Fibroblast of lung (primary cell): ENCODE measurements around the gene GSK3A. TPM values are rescaled to one million over a fixed set of nuclear protein-coding genes. Genes with fewer than 3 reads are reported as not detected.
A peak's percentile ranks its signal among the peaks of the same experiment; 100 is the strongest.

Source experiments
- DNase-seq, 2 donors: peaks; one replicate each; pipeline versions ENCODE4 v3.0.0 to v3.0.0-alpha.2; 2010; ENCODE audit warnings: low read depth in 2 of 2
- H2AFZ ChIP-seq: 2 replicates; pipeline ENCODE4 v1.5.1; 2012; ENCODE audit warnings: low read length, control low read depth, inconsistent platforms
- H3K27ac ChIP-seq: 2 replicates; pipeline ENCODE4 v1.5.1; 2011; ENCODE audit warnings: low read length, control low read depth; ENCODE audit not compliant: insufficient read depth
- H3K27me3 ChIP-seq: 2 replicates; pipeline ENCODE4 v1.5.1; 2011; ENCODE audit warnings: mild to moderate bottlenecking, low read length; ENCODE audit not compliant: control insufficient read depth, insufficient read depth
- H3K36me3 ChIP-seq: 2 replicates; pipeline ENCODE4 v1.5.1; 2011; ENCODE audit warnings: low read length; ENCODE audit not compliant: control insufficient read depth, insufficient read depth
- H3K4me1 ChIP-seq: 2 replicates; pipeline ENCODE4 v1.5.1; 2011; ENCODE audit warnings: low read length; ENCODE audit not compliant: control insufficient read depth, insufficient read depth; ENCODE audit errors: extremely low read depth
- H3K4me2 ChIP-seq: 2 replicates; pipeline ENCODE4 v1.5.1; 2011; ENCODE audit warnings: low read length, control low read depth; ENCODE audit not compliant: insufficient read depth; ENCODE audit errors: extremely low read depth
- H3K4me3 ChIP-seq, 4 experiments: fragments of 200-600 bp in 1 of 4; sonication (generic) in 1 of 4; replicated peaks in 1 of 4; 2 replicates each; pipeline ENCODE4 v1.5.1; 2011 to 2016; ENCODE audit warnings: low read length in 4 of 4, low read depth in 3 of 4, mild to moderate bottlenecking in 3 of 4, control low read depth in 2 of 4, inconsistent platforms in 1 of 4, mixed read lengths in 1 of 4; ENCODE audit not compliant: insufficient read depth in 1 of 4; ENCODE audit errors: control extremely low read depth in 1 of 4
- H3K79me2 ChIP-seq: 2 replicates; pipeline ENCODE4 v1.5.1; 2012; ENCODE audit warnings: mild to moderate bottlenecking, low read length, inconsistent platforms; ENCODE audit not compliant: control insufficient read depth, insufficient read depth
- H3K9ac ChIP-seq: 2 replicates; pipeline ENCODE4 v1.5.1; 2011; ENCODE audit warnings: mild to moderate bottlenecking, low read length, control low read depth; ENCODE audit not compliant: insufficient read depth
- H3K9me3 ChIP-seq: 2 replicates; pipeline ENCODE4 v1.5.1; 2012; ENCODE audit warnings: low read depth, low read length; ENCODE audit not compliant: control insufficient read depth, insufficient read depth
- H4K20me1 ChIP-seq: 2 replicates; pipeline ENCODE4 v1.5.1; 2011; ENCODE audit warnings: low read length; ENCODE audit not compliant: control insufficient read depth, insufficient read depth; ENCODE audit errors: extremely low read depth
- EZH2 ChIP-seq: IDR thresholded peaks from 2 replicates; pipeline ENCODE4 v1.5.1; 2012; ENCODE audit warnings: low read length, control low read depth, mild to moderate bottlenecking; ENCODE audit errors: missing control alignments
- polyA plus RNA-seq, 2 donors: library from polyadenylated mRNA; depleted of rRNA in 1 of 2; stranded (reverse) in 1 of 2; unstranded in 1 of 2; fragments of >200 nt; gene quantifications; 2 replicates each; pipeline ENCODE4 v1.2.1, GENCODE V29; 2011 to 2012; ENCODE audit warnings: missing spikeins in 1 of 2
- total RNA-seq: library from RNA; depleted of rRNA; stranded (reverse); fragments of >200 nt; gene quantifications from 2 replicates; pipeline ENCODE4 v1.2.1, GENCODE V29; 2014
- TF ChIP-seq, protein P1 (sequence below), 2 donors: IDR thresholded peaks in 1 of 2; conservative IDR thresholded peaks in 1 of 2; 1 replicate in 1 of 2; 2 replicates in 1 of 2; pipeline ENCODE4 v1.5.1; 2011 to 2012; ENCODE audit warnings: low read length in 2 of 2, control low read depth in 1 of 2, inconsistent platforms in 1 of 2, low read depth in 1 of 2, mild to moderate bottlenecking in 1 of 2

Gene GSK3A
- total and polyA plus RNA-seq, 2 donors (not counting 1 experiment from before 2014, with no cell fraction given), result 11.6 to 21.7 TPM

DNA sequence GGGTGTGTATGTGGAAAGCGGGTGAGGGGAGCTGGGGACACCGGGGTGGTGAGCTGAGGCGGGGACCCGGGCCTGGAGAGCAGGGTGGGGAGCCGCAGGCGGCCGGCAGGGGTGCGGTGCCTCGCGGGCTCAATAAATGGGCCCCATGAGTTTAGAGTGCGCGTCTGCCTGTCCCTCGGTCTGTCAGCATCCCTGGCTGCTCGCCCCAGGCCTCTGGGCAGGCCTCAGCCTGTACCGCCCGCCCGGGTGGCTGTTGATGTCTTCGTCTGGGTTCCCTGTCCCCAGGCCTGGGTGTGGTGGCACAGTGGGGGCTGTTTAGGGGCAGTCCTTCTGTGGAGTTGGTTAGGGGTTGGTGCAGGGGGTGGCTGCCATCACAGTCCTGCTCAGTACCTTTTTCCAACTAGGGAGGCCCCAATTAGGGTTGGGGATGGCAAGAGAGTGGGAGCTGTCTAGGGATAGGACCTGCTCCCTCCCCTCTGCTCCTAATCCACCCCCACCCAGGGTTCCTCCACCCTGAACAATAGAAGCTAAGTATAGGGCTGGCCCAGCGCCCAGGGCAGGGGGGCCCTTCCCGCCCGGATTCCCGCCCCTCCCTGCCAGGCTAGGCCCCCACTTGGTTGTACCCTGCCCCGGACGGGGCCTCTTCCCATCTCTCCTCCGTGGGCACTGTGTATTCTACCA is 38.9 kb upstream of the GSK3A start:
- H3K79me2 ChIP-seq, result peaks cover 44% of the 10 kb centered on the region

DNA sequence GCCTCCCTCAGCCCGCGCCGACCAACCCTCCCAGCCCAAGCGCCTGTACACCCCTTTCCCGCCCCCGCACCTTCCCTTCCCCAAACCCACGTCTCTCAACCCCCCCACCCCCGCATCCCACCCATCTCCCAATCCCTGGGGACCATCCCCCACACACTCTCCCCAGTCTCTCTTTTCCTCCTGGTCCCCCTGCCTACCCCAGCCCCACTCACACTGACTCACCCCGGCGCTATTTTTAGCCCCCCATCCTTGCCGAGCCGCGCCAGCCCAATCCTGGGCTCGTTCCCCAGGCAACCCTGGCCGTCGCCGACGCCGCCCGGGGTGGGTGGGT is 38.4 kb upstream of the GSK3A start:
- Histone ChIP-seq H3K9ac (peak overlapping the region; percentile 35), H3K79me2 (peaks cover 42% of the 10 kb centered on the region), H3K4me1 (peaks cover 44% of the 10 kb centered on the region), H3K9me3 (no peaks in the 10 kb centered on the region), H3K4me3 (peak overlapping the region; percentile 33 to 76 (median 56)), H3K4me2 (peak overlapping the region; percentile 39), H3K27ac (peak overlapping the region; percentile 91), H3K27me3 (no peaks in the 10 kb centered on the region), H2AFZ (no peak overlapping the region), H3K36me3 (no peaks in the 10 kb centered on the region), H4K20me1 (no peaks in the 10 kb centered on the region)
- TF ChIP-seq, protein P1, sequence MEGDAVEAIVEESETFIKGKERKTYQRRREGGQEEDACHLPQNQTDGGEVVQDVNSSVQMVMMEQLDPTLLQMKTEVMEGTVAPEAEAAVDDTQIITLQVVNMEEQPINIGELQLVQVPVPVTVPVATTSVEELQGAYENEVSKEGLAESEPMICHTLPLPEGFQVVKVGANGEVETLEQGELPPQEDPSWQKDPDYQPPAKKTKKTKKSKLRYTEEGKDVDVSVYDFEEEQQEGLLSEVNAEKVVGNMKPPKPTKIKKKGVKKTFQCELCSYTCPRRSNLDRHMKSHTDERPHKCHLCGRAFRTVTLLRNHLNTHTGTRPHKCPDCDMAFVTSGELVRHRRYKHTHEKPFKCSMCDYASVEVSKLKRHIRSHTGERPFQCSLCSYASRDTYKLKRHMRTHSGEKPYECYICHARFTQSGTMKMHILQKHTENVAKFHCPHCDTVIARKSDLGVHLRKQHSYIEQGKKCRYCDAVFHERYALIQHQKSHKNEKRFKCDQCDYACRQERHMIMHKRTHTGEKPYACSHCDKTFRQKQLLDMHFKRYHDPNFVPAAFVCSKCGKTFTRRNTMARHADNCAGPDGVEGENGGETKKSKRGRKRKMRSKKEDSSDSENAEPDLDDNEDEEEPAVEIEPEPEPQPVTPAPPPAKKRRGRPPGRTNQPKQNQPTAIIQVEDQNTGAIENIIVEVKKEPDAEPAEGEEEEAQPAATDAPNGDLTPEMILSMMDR (conservative IDR thresholded peaks at IDR 0.05 in 1 of 2, IDR thresholded peaks at IDR 0.05 in 1 of 2; ENCODE audit: low read depth in 1 of 2, low read length in 2 of 2), result no peak
- no peak for TF ChIP-seq EZH2
- peak in 1 of 2 donors; percentile 76 for DNase-seq

More for the DNA sequence above, 38.9 kb upstream of the GSK3A start:
- no peak for TF ChIP-seq EZH2
- TF ChIP-seq, protein P1 (conservative IDR thresholded peaks at IDR 0.05 in 1 of 2, IDR thresholded peaks at IDR 0.05 in 1 of 2; ENCODE audit: low read depth in 1 of 2, low read length in 2 of 2), result no peak
- H3K9ac ChIP-seq, result peak overlapping the region; percentile 63
- peak overlapping the region; percentile 4 to 76 (median 30) for H3K4me3 ChIP-seq
- H3K4me2 ChIP-seq, result peak overlapping the region; percentile 89
- no peak overlapping the region for H2AFZ ChIP-seq
- H3K27ac ChIP-seq, result peak overlapping the region; percentile 91
- peak in 1 of 2 donors; percentile 39 for DNase-seq
- peaks cover 49% of the 10 kb centered on the region for H3K4me1 ChIP-seq
- no peaks in the 10 kb centered on the region for H3K36me3 ChIP-seq
- H3K9me3 ChIP-seq, result no peaks in the 10 kb centered on the region
- no peaks in the 10 kb centered on the region for H3K27me3 ChIP-seq
- no peaks in the 10 kb centered on the region for H4K20me1 ChIP-seq

DNA sequence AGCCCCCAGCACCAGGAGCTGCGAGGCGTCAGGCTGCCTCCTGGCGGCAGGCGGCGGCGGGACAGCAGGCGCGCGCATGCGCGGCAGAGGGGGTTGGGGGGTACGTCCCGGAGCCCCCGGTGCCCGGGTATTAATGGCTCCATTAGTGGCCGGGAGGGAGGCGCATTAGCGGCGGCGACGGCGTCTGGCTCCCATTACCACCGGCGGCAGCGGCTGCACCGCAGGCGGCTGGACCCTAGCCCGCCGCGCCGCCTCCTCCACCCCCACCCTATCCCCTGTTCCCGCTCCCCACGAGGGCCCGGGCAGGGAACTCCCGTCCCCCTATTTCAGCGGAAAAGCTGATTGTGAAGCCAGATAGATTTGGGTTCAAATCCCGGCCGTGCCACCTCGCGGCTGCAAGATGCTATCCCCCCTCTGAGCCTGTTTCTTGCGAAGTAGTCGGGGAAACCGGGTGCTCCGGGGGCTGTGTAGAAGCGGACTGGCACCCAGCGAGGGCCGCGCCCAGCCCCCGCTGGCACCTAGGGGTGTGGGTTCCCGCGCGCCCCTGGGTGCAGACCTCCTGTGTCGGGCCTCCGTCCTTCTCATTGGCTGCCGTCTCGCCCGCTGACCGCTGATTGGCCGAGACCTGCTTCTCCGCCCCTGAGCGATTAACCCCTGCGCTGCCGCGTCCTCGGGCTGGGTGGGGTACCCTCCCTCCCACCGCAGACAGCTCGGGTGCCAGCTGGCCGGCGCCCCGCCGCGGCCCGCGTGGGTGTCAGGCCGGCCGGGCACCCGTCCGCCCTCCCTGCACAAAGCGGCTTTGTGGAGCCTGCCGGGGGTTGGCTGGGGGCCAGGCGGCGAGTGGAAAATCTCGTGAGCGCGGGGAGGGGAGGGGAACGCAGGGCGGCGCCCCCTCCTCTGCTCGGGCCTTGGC is 37.8 kb upstream of the GSK3A start:
- Histone ChIP-seq H3K4me1 (peaks cover 39% of the 10 kb centered on the region), H3K27ac (peak overlapping the region; percentile 91), H3K4me2 (peak overlapping the region; percentile 55), H3K79me2 (peaks cover 39% of the 10 kb centered on the region), H3K4me3 (peak overlapping the region; percentile 55 to 76 (median 64)), H2AFZ (no peak overlapping the region), H3K9ac (peak overlapping the region; percentile 35), H3K9me3 (no peaks in the 10 kb centered on the region), H3K27me3 (no peaks in the 10 kb centered on the region), H4K20me1 (no peaks in the 10 kb centered on the region), H3K36me3 (peaks cover 2% of the 10 kb centered on the region)
- peak; percentile 90 to 91 for DNase-seq
- TF ChIP-seq, protein P1 (conservative IDR thresholded peaks at IDR 0.05 in 1 of 2, IDR thresholded peaks at IDR 0.05 in 1 of 2; ENCODE audit: low read depth in 1 of 2, low read length in 2 of 2), result peak; percentile 73 to 76
- no peak for TF ChIP-seq EZH2
